Natural killer cell treated with Interleukin-12 subunit alpha and Interleukin-12 subunit beta and Interleukin-15 and Interleukin-18, amount 100 ng/mL, for 72 hours (primary cell): ENCODE measurements around the gene PGRMC2. TPM values are rescaled to one million over a fixed set of nuclear protein-coding genes. Genes with fewer than 3 reads are reported as not detected.

ENCODE experiments used
- ATAC-seq, 2 donors: fragments of 150-1000 bp; cut with Tn5 transposase in 1 of 2; sonication (Bioruptor Pico), chemical (Tn5 transposase) in 1 of 2; 2 replicates each; pipeline ENCODE4 v1.10.0; 2021
- DNase-seq: peaks from one replicate; pipeline ENCODE4 v3.0.0; 2022; ENCODE audit warnings: low spot score
- H3K27ac Mint-ChIP-seq, 2 donors: 1 replicate in 1 of 2; 2 replicates in 1 of 2; pipeline ENCODE4 v1.8.0; 2022; ENCODE audit warnings: mixed read lengths in 2 of 2, mild to moderate bottlenecking in 1 of 2, moderate library complexity in 1 of 2
- H3K27me3 Mint-ChIP-seq, 2 donors: 1 replicate in 1 of 2; 2 replicates in 1 of 2; pipeline ENCODE4 v1.8.0; 2022; ENCODE audit warnings: mixed read lengths in 2 of 2
- H3K36me3 Mint-ChIP-seq: one replicate; pipeline ENCODE4 v1.8.0; 2022; ENCODE audit warnings: mixed read lengths
- H3K4me1 Mint-ChIP-seq, 2 donors: 1 replicate in 1 of 2; 2 replicates in 1 of 2; pipeline ENCODE4 v1.8.0; 2022; ENCODE audit warnings: low read depth in 2 of 2, mixed read lengths in 2 of 2, mild to moderate bottlenecking in 1 of 2
- H3K4me3 Mint-ChIP-seq: one replicate; pipeline ENCODE4 v1.8.0; 2022; ENCODE audit warnings: mixed read lengths
- H3K9me3 Mint-ChIP-seq: 2 replicates; pipeline ENCODE4 v1.8.0; 2022; ENCODE audit warnings: mixed read lengths
- total RNA-seq, 2 donors: library from RNA; stranded (reverse); gene quantifications; one replicate each; pipeline ENCODE4 v1.2.3, GENCODE V29; 2022

PGRMC2 gene
- total RNA-seq, 2 donors from 2014 or later = 29.4 to 32.2 TPM

- no peak overlapping the region for H3K4me3 Mint-ChIP-seq
- H3K9me3 Mint-ChIP-seq = no peaks in the 10 kb centered on the region
- no peaks in the 10 kb centered on the region for H3K36me3 Mint-ChIP-seq
- no peaks in the 10 kb centered on the region for H3K27me3 Mint-ChIP-seq
- ATAC-seq (no peak), DNase-seq (no peak)
- H3K27ac Mint-ChIP-seq = no peak overlapping the region
- H3K4me1 Mint-ChIP-seq = peaks cover 22 to 24% of the 10 kb centered on the region in 2 donors
These were observed 2.9 kb upstream of the PGRMC2 start for GRCh38 chr4:128290526-128290925.

- Mint-ChIP-seq H3K27ac (no peak overlapping the region), H3K4me1 (peaks cover 29% of the 10 kb centered on the region in 2 donors), H3K36me3 (no peaks in the 10 kb centered on the region), H3K9me3 (no peaks in the 10 kb centered on the region), H3K4me3 (no peak overlapping the region), H3K27me3 (no peaks in the 10 kb centered on the region)
- ATAC-seq = no peak
- DNase-seq = no peak
These were observed 2.0 kb upstream of the PGRMC2 start for GRCh38 chr4:128289523-128290158.

GRCh38 chr4:128288689-128289106 lies 1.1 kb upstream of the PGRMC2 start:
- Mint-ChIP-seq H3K36me3 (no peaks in the 10 kb centered on the region), H3K9me3 (no peaks in the 10 kb centered on the region), H3K27me3 (no peaks in the 10 kb centered on the region), H3K4me1 (peaks cover 29% of the 10 kb centered on the region in 2 donors), H3K4me3 (peak overlapping the region; percentile 91), H3K27ac (peak overlapping the region; percentile 70 to 77)
- no peak for DNase-seq
- no peak for ATAC-seq

- Mint-ChIP-seq H3K4me1 (peaks cover 29% of the 10 kb centered on the region in 2 donors), H3K36me3 (no peaks in the 10 kb centered on the region), H3K4me3 (peak overlapping the region; percentile 91), H3K9me3 (no peaks in the 10 kb centered on the region), H3K27ac (peak overlapping the region; percentile 70 to 77), H3K27me3 (no peaks in the 10 kb centered on the region)
- ATAC-seq (peak; percentile 96), DNase-seq (peak; percentile 100)
These were observed 467 bp upstream of the PGRMC2 start for GRCh38 chr4:128287871-128288688.

- ATAC-seq = no peak
- Mint-ChIP-seq H3K4me1 (peaks cover 29 to 32% of the 10 kb centered on the region in 2 donors), H3K36me3 (no peaks in the 10 kb centered on the region), H3K4me3 (peak overlapping the region; percentile 91), H3K27me3 (no peaks in the 10 kb centered on the region), H3K27ac (peak overlapping the region; percentile 80 to 88), H3K9me3 (no peaks in the 10 kb centered on the region)
- no peak for DNase-seq
These were observed 1.0 kb downstream of the PGRMC2 start for GRCh38 chr4:128286474-128287058.

- ATAC-seq (no peak), DNase-seq (no peak)
- H3K36me3 Mint-ChIP-seq = no peaks in the 10 kb centered on the region
- H3K27me3 Mint-ChIP-seq = no peaks in the 10 kb centered on the region
- peak overlapping the region; percentile 91 for H3K4me3 Mint-ChIP-seq
- H3K27ac Mint-ChIP-seq = peak overlapping the region; percentile 47 to 80
- H3K4me1 Mint-ChIP-seq = peaks cover 38 to 39% of the 10 kb centered on the region in 2 donors
- no peaks in the 10 kb centered on the region for H3K9me3 Mint-ChIP-seq
These were observed 2.3 kb downstream of the PGRMC2 start for GRCh38 chr4:128285085-128285997.

GRCh38 chr4:128284317-128284716 lies 3.3 kb downstream of the PGRMC2 start:
- Mint-ChIP-seq H3K36me3 (no peaks in the 10 kb centered on the region), H3K27me3 (no peaks in the 10 kb centered on the region), H3K4me1 (peaks cover 35 to 45% of the 10 kb centered on the region in 2 donors), H3K27ac (no peak overlapping the region), H3K9me3 (no peaks in the 10 kb centered on the region), H3K4me3 (no peak overlapping the region)
- ATAC-seq (no peak), DNase-seq (no peak)

- H3K9me3 Mint-ChIP-seq = no peaks in the 10 kb centered on the region
- no peak overlapping the region for H3K4me3 Mint-ChIP-seq
- DNase-seq (no peak), ATAC-seq (no peak)
- H3K27me3 Mint-ChIP-seq = no peaks in the 10 kb centered on the region
- H3K4me1 Mint-ChIP-seq = peaks cover 29 to 37% of the 10 kb centered on the region in 2 donors
- no peaks in the 10 kb centered on the region for H3K36me3 Mint-ChIP-seq
- H3K27ac Mint-ChIP-seq = no peak overlapping the region
These were observed 4.5 kb downstream of the PGRMC2 start for GRCh38 chr4:128283071-128283470.

- H3K4me3 Mint-ChIP-seq = no peak overlapping the region
- ATAC-seq = no peak
- no peak overlapping the region for H3K27ac Mint-ChIP-seq
- peaks cover 29 to 37% of the 10 kb centered on the region in 2 donors for H3K4me1 Mint-ChIP-seq
- no peaks in the 10 kb centered on the region for H3K9me3 Mint-ChIP-seq
- H3K36me3 Mint-ChIP-seq = no peaks in the 10 kb centered on the region
- DNase-seq = no peak
- no peaks in the 10 kb centered on the region for H3K27me3 Mint-ChIP-seq
These were observed 5.1 kb downstream of the PGRMC2 start for GRCh38 chr4:128282516-128282915.

- peaks cover 24 to 31% of the 10 kb centered on the region in 2 donors for H3K4me1 Mint-ChIP-seq
- DNase-seq = no peak
- no peaks in the 10 kb centered on the region for H3K36me3 Mint-ChIP-seq
- H3K9me3 Mint-ChIP-seq = no peaks in the 10 kb centered on the region
- H3K27me3 Mint-ChIP-seq = no peaks in the 10 kb centered on the region
- H3K4me3 Mint-ChIP-seq = no peak overlapping the region
- H3K27ac Mint-ChIP-seq = no peak overlapping the region
- no peak for ATAC-seq
These were observed 6.3 kb downstream of the PGRMC2 start for GRCh38 chr4:128281354-128281753.

- Mint-ChIP-seq H3K4me3 (no peak overlapping the region), H3K27ac (no peak overlapping the region), H3K27me3 (no peaks in the 10 kb centered on the region), H3K9me3 (no peaks in the 10 kb centered on the region), H3K36me3 (no peaks in the 10 kb centered on the region), H3K4me1 (peaks cover 9 to 18% of the 10 kb centered on the region in 2 donors)
- ATAC-seq = no peak
- DNase-seq = no peak
These were observed 7.9 kb downstream of the PGRMC2 start for GRCh38 chr4:128279624-128280225.

- Mint-ChIP-seq H3K9me3 (no peaks in the 10 kb centered on the region), H3K4me1 (peaks cover 9 to 18% of the 10 kb centered on the region in 2 donors), H3K27me3 (no peaks in the 10 kb centered on the region), H3K4me3 (no peak overlapping the region), H3K27ac (no peak overlapping the region), H3K36me3 (no peaks in the 10 kb centered on the region)
- no peak for DNase-seq
- ATAC-seq = no peak
These were observed 9.8 kb downstream of the PGRMC2 start for GRCh38 chr4:128277856-128278255.

GRCh38 chr4:128275346-128275745 lies 12.3 kb downstream of the PGRMC2 start:
- DNase-seq (no peak), ATAC-seq (no peak)
- Mint-ChIP-seq H3K4me3 (no peak overlapping the region), H3K4me1 (peaks cover 0 to 8% of the 10 kb centered on the region in 2 donors), H3K9me3 (no peaks in the 10 kb centered on the region), H3K27ac (no peak overlapping the region), H3K36me3 (peaks cover 8% of the 10 kb centered on the region), H3K27me3 (no peaks in the 10 kb centered on the region)
